Tibial artery (tissue), 4 donors: ENCODE measurements around the gene C13orf46.

Experiments
- DNase-seq, 2 donors: peaks; one replicate each; pipeline ENCODE4 v3.0.0-alpha.2; 2019
- H3K27ac ChIP-seq, 2 donors: fragments of 200-600 bp; sonication (generic) in 1 of 2; 1 replicate in 1 of 2; 2 replicates in 1 of 2; pipeline ENCODE4 v1.5.1; 2018 to 2019; ENCODE audit warnings: mild to moderate bottlenecking in 1 of 2
- H3K27me3 ChIP-seq, 2 donors: fragments of 200-600 bp; sonication (generic) in 1 of 2; one replicate each; pipeline versions ENCODE4 v1.5.1 to v1.6.0; 2016 to 2019
- H3K36me3 ChIP-seq, 3 donors: fragments of 200-600 bp; sonication (generic) in 2 of 3; one replicate each; pipeline ENCODE4 v1.5.1; 2016 to 2019; ENCODE audit warnings: mild to moderate bottlenecking in 2 of 3
- H3K4me1 ChIP-seq, 4 donors: fragments of 200-600 bp; sonication (generic) in 2 of 4; 1 replicate in 3 of 4; 2 replicates in 1 of 4; pipeline ENCODE4 v1.5.1; 2016 to 2019
- H3K4me3 ChIP-seq, 2 donors: fragments of 200-600 bp; sonication (generic) in 1 of 2; 1 replicate in 1 of 2; 2 replicates in 1 of 2; pipeline ENCODE4 v1.5.1; 2018 to 2019; ENCODE audit warnings: mild to moderate bottlenecking in 2 of 2
- H3K9me3 ChIP-seq, 3 donors: fragments of 200-600 bp; sonication (generic) in 1 of 3; one replicate each; pipeline ENCODE4 v1.5.1; 2016 to 2019
- CTCF ChIP-seq, 2 experiments: fragments of 200-600 bp in 1 of 2; fragments of 450-650 bp in 1 of 2; IDR thresholded peaks; one replicate each; pipeline ENCODE4 v1.5.1; 2017 to 2019; ENCODE audit warnings: antibody characterized with exemption in 2 of 2, mild to moderate bottlenecking in 1 of 2, moderate library complexity in 1 of 2
- intact Hi-C: fragments of 100-400 bp; cut with DNase I; formaldehyde crosslinking; loops from one replicate; pipeline ENCODE4 v1.15.0; 2023; ENCODE audit warnings: low total_unique reads

Gene C13orf46

GRCh38 chr13:114001331-114002008 lies 27.6 kb upstream of the C13orf46 start:
- no peak for TF ChIP-seq CTCF (IDR thresholded peaks at IDR 0.05)
- intact Hi-C loops, result no loop called here
- H3K36me3 ChIP-seq, result peaks cover 7 to 65% (median 25%) of the 10 kb centered on the region in 3 donors

GRCh38 chr13:114000151-114001040 lies 26.5 kb upstream of the C13orf46 start:
- no peak overlapping the region for H3K27ac ChIP-seq
- H3K36me3 ChIP-seq, result peaks cover 12 to 71% (median 31%) of the 10 kb centered on the region in 3 donors

More at GRCh38 chr13:114001331-114002008, 27.6 kb upstream of the C13orf46 start:
- peaks cover 0 to 13% (median 10%) of the 10 kb centered on the region in 4 donors for H3K4me1 ChIP-seq
- no peak overlapping the region for H3K4me3 ChIP-seq
- no peaks in the 10 kb centered on the region for H3K27me3 ChIP-seq
- DNase-seq, result no peak
- H3K27ac ChIP-seq, result no peak overlapping the region
- H3K9me3 ChIP-seq, result no peaks in the 10 kb centered on the region

GRCh38 chr13:113999618-113999910 lies 25.7 kb upstream of the C13orf46 start:
- DNase-seq, result no peak
- Histone ChIP-seq H3K36me3 (peaks cover 12 to 71% (median 39%) of the 10 kb centered on the region in 3 donors), H3K4me3 (no peak overlapping the region), H3K27ac (peak overlapping the region; percentile 51 to 57), H3K9me3 (no peaks in the 10 kb centered on the region), H3K27me3 (no peaks in the 10 kb centered on the region), H3K4me1 (peaks cover 0 to 13% (median 10%) of the 10 kb centered on the region in 4 donors)
- intact Hi-C loops, result no loop called here
- no peak for TF ChIP-seq CTCF (IDR thresholded peaks at IDR 0.05)

More at GRCh38 chr13:114000151-114001040, 26.5 kb upstream of the C13orf46 start:
- no peak for TF ChIP-seq CTCF (IDR thresholded peaks at IDR 0.05)
- Histone ChIP-seq H3K27me3 (no peaks in the 10 kb centered on the region), H3K4me3 (no peak overlapping the region), H3K4me1 (peaks cover 0 to 13% (median 10%) of the 10 kb centered on the region in 4 donors), H3K9me3 (no peaks in the 10 kb centered on the region)
- no peak for DNase-seq
- intact Hi-C loops, result no loop called here

- Histone ChIP-seq H3K4me3 (no peak overlapping the region), H3K9me3 (no peaks in the 10 kb centered on the region), H3K27me3 (no peaks in the 10 kb centered on the region), H3K27ac (peak overlapping the region; percentile 51 to 57), H3K36me3 (peaks cover 12 to 72% (median 41%) of the 10 kb centered on the region in 3 donors), H3K4me1 (peaks cover 0 to 13% (median 10%) of the 10 kb centered on the region in 4 donors)
- intact Hi-C loops, result no loop called here
- no peak for DNase-seq
- no peak for TF ChIP-seq CTCF (IDR thresholded peaks at IDR 0.05)
Observed at GRCh38 chr13:113998781-113999617, 25.1 kb upstream of the C13orf46 start.
